ENCODE measurements around the gene KCNJ14.

Gene KCNJ14

DNA sequence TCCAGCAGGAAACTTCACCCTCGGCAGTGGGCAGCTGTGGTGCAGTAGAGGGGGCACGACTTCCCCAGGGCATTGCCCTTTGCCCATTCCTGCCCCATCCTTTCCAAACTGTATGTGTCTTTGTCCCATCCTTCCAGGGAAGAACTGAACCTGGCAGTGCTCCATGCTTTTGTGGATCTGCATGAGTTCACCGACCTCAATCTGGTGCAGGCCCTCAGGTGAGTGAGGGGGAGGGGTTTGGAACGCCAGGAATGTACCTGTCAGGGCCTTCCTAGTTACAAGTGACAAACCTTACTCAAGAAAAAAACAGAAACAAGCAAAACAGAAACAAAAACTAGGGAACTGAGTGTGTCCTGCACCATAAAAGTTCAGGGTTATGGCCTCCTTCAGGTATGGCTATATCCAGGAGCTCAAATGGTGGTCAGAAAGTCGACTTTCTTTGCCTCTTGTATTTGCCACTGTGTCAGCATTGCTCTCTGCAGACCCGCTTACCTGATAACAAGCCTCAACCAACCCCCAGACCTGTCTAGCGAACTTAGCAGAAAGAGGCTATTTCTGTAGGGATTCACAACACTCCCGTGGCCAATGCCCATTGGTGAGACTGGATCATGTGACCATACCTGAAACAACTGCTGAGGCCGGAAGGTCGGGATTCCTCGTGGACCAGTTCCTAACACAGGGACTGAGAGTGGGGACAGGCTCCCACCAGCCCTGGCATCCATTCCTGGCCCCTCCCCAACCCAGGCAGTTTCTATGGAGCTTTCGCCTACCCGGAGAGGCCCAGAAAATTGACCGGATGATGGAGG lies 18.0 kb downstream of the KCNJ14 start:
- TF ChIP-seq, protein P1, sequence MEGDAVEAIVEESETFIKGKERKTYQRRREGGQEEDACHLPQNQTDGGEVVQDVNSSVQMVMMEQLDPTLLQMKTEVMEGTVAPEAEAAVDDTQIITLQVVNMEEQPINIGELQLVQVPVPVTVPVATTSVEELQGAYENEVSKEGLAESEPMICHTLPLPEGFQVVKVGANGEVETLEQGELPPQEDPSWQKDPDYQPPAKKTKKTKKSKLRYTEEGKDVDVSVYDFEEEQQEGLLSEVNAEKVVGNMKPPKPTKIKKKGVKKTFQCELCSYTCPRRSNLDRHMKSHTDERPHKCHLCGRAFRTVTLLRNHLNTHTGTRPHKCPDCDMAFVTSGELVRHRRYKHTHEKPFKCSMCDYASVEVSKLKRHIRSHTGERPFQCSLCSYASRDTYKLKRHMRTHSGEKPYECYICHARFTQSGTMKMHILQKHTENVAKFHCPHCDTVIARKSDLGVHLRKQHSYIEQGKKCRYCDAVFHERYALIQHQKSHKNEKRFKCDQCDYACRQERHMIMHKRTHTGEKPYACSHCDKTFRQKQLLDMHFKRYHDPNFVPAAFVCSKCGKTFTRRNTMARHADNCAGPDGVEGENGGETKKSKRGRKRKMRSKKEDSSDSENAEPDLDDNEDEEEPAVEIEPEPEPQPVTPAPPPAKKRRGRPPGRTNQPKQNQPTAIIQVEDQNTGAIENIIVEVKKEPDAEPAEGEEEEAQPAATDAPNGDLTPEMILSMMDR (conservative IDR thresholded peaks at IDR 0.05), result no peak
- no peak overlapping the region for H3K27ac ChIP-seq

- no peak overlapping the region for H3K27ac ChIP-seq
- TF ChIP-seq, protein P1 (conservative IDR thresholded peaks at IDR 0.05), result no peak
These were observed 18.8 kb downstream of the KCNJ14 start for GRCh38 chr19:48474084-48474592.

DNA sequence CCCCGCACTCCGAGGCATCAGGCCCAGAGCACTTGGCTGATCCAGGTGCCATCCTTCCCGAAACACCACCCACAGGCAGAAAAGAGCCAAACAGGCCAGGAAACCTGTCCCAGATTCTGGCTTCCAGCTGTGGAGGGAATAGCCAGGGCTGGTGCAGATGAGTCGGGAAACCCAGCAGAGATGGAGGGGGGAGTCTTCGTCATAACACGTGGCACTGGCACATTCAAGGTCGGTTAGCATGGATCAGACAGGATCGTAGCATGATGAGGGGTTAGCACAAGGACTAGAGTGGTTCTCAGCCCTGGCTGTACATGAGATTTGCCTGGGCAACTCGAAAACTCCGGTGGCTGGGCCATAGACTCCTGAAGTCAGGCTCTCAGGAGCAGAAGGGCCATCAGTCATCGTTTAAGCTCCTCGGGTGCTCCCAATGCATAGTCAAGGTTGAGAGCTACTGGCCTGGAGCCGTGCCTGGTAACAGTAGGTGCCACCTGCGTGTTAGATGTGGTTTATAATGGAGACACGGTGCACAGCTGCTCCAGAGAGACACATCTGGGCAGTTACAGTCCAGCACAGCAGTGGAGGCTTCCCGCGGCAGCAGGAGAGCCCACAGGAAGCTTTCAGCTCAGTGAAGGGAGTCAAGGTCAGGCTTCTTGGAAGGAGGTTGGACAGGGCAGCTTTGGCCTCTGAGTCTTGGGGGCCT lies 20.1 kb downstream of the KCNJ14 start:
- H3K27ac ChIP-seq, result no peak overlapping the region
- TF ChIP-seq, protein P1 (conservative IDR thresholded peaks at IDR 0.05), result no peak

DNA sequence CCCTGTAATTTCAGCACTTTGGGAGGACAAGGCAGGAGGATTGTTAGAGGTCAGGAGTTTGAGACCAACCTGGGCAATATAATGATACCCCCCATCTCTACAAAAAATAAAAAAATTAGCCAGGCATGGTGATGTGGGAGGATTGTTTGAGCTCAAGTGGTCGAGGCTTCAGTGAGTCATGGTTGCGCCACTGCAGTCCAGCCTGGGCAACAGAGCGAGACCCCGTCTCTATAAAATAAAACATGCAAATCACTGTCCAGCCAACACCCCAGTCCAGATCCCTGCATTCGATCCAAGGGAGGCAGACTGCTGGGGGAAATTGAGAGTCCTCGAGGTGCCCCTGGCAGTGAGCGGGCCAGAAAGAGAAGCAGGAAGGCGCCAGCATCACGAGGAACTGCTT lies 20.8 kb downstream of the KCNJ14 start:
- TF ChIP-seq, protein P1 (conservative IDR thresholded peaks at IDR 0.05), result no peak

GRCh38 chr19:48477067-48477685 lies 21.8 kb downstream of the KCNJ14 start:
- no peak overlapping the region for H3K27ac ChIP-seq
- TF ChIP-seq, protein P1 (conservative IDR thresholded peaks at IDR 0.05), result no peak

More for the DNA sequence above, 20.8 kb downstream of the KCNJ14 start:
- no peak overlapping the region for H3K27ac ChIP-seq

- TF ChIP-seq, protein P1 (conservative IDR thresholded peaks at IDR 0.05), result no peak
- H3K27ac ChIP-seq, result no peak overlapping the region
These were observed 22.4 kb downstream of the KCNJ14 start for GRCh38 chr19:48477698-48478338.
